DND-41 (cell line): ENCODE measurements around the gene TGM6.

Experiments used
- ATAC-seq: fragments of 200-7000 bp; cut with Tn5 transposase; 3 replicates; pipeline ENCODE4 v1.9.1; 2021; ENCODE audit warnings: low read depth; ENCODE audit not compliant: insufficient read depth
- DNase-seq: peaks from one replicate; pipeline ENCODE4 v3.0.0-alpha.2; 2020
- H2AFZ ChIP-seq: 2 replicates; pipeline ENCODE4 v1.6.0; 2012; ENCODE audit warnings: low read depth, low read length
- H3K27ac ChIP-seq: 2 replicates; pipeline ENCODE4 v1.5.1; 2012; ENCODE audit warnings: low read length, inconsistent platforms
- H3K27me3 ChIP-seq: fragments of 200-600 bp; sonication (generic); 2 replicates; pipeline ENCODE4 v1.6.0; 2012; ENCODE audit warnings: low read length, mild to moderate bottlenecking, inconsistent platforms; ENCODE audit not compliant: insufficient read depth, poor library complexity
- H3K36me3 ChIP-seq: 2 replicates; pipeline ENCODE4 v1.5.1; 2012; ENCODE audit warnings: low read length, inconsistent platforms; ENCODE audit not compliant: insufficient read depth
- H3K4me1 ChIP-seq: 2 replicates; pipeline ENCODE4 v1.5.1; 2012; ENCODE audit warnings: mild to moderate bottlenecking, low read length; ENCODE audit not compliant: insufficient read depth
- H3K4me2 ChIP-seq: 2 replicates; pipeline ENCODE4 v1.6.0; 2012; ENCODE audit warnings: mild to moderate bottlenecking, moderate library complexity, low read length, inconsistent platforms; ENCODE audit not compliant: insufficient read depth
- H3K4me3 ChIP-seq, 2 experiments: fragments of 200-600 bp in 1 of 2; shearing (Covaris generic) in 1 of 2; 2 replicates each; pipeline ENCODE4 v1.5.1; 2012 to 2016; ENCODE audit warnings: inconsistent platforms in 2 of 2, low read length in 2 of 2, mild to moderate bottlenecking in 2 of 2, low read depth in 1 of 2, moderate library complexity in 1 of 2
- H3K79me2 ChIP-seq: 2 replicates; pipeline ENCODE4 v1.6.0; 2012; ENCODE audit warnings: low read length, inconsistent platforms; ENCODE audit not compliant: insufficient read depth
- H3K9ac ChIP-seq: 2 replicates; pipeline ENCODE4 v1.6.0; 2012; ENCODE audit warnings: low read depth, mild to moderate bottlenecking, inconsistent platforms, low read length, moderate library complexity
- H3K9me3 ChIP-seq: 2 replicates; pipeline ENCODE4 v1.5.1; 2012; ENCODE audit warnings: low read length, moderate library complexity, mild to moderate bottlenecking, inconsistent platforms; ENCODE audit not compliant: insufficient read depth, severe bottlenecking
- H4K20me1 ChIP-seq: 2 replicates; pipeline ENCODE4 v1.6.0; 2012; ENCODE audit warnings: low read length; ENCODE audit not compliant: insufficient read depth
- CTCF ChIP-seq: IDR thresholded peaks from 2 replicates; pipeline ENCODE4 v1.5.1; 2012; ENCODE audit warnings: borderline replicate concordance, low read length, moderate library complexity, mild to moderate bottlenecking; ENCODE audit not compliant: poor library complexity, severe bottlenecking; ENCODE audit errors: extremely low read depth
- EZH2 ChIP-seq: IDR thresholded peaks from 3 replicates; pipeline ENCODE4 v1.6.1; 2012; ENCODE audit warnings: borderline replicate concordance, low read depth, mild to moderate bottlenecking, moderate library complexity, low read length, inconsistent platforms; ENCODE audit not compliant: severe bottlenecking

The TGM6 gene

GRCh38 chr20:2394411-2395055, 13.8 kb downstream of the TGM6 start:
- Histone ChIP-seq H3K4me2 (no peak overlapping the region), H3K4me1 (no peaks in the 10 kb centered on the region), H3K4me3 (no peak overlapping the region), H4K20me1 (0 out of 2 replicates have a peak, but pooled peaks cover 5% of the 10 kb centered on the region), H3K9me3 (no peaks in the 10 kb centered on the region), H3K9ac (no peak overlapping the region), H3K27ac (no peak overlapping the region), H3K36me3 (no peaks in the 10 kb centered on the region), H3K79me2 (no peaks in the 10 kb centered on the region), H3K27me3 (peaks cover 10% of the 10 kb centered on the region), H2AFZ (no peak overlapping the region)
- DNase-seq (no peak), ATAC-seq (no peak)
- TF ChIP-seq EZH2: no peak
- TF ChIP-seq CTCF: no peak

GRCh38 chr20:2395136-2395535, 14.4 kb downstream of the TGM6 start:
- Histone ChIP-seq H3K4me2 (no peak overlapping the region), H3K4me1 (no peaks in the 10 kb centered on the region), H3K4me3 (no peak overlapping the region), H3K9ac (no peak overlapping the region), H4K20me1 (0 out of 2 replicates have a peak, but pooled peaks cover 5% of the 10 kb centered on the region), H3K36me3 (no peaks in the 10 kb centered on the region), H3K27ac (no peak overlapping the region), H3K79me2 (no peaks in the 10 kb centered on the region), H3K27me3 (peaks cover 10% of the 10 kb centered on the region), H3K9me3 (no peaks in the 10 kb centered on the region), H2AFZ (no peak overlapping the region)
- ATAC-seq (no peak), DNase-seq (no peak)
- TF ChIP-seq EZH2 (no peak), CTCF (no peak)

- H2AFZ ChIP-seq: no peak overlapping the region
- ATAC-seq (no peak), DNase-seq (no peak)
- H3K27ac ChIP-seq: no peak overlapping the region
- peaks cover 10% of the 10 kb centered on the region for H3K27me3 ChIP-seq
- H3K9me3 ChIP-seq: no peaks in the 10 kb centered on the region
- no peak for TF ChIP-seq CTCF
- no peak for TF ChIP-seq EZH2
- no peaks in the 10 kb centered on the region for H3K36me3 ChIP-seq
- H3K4me2 ChIP-seq: no peak overlapping the region
- no peaks in the 10 kb centered on the region for H3K79me2 ChIP-seq
- H4K20me1 ChIP-seq: 0 out of 2 replicates have a peak, but pooled peaks cover 5% of the 10 kb centered on the region
- no peak overlapping the region for H3K9ac ChIP-seq
- H3K4me3 ChIP-seq: no peak overlapping the region
- H3K4me1 ChIP-seq: no peaks in the 10 kb centered on the region
These were observed 15.6 kb downstream of the TGM6 start for GRCh38 chr20:2396241-2396814.
